GM12878 (cell line): Measurements from ENCODE around the gene NACC1. TPM values are rescaled to one million over a fixed set of nuclear protein-coding genes. Genes with fewer than 3 reads are reported as not detected.
A peak's percentile ranks its signal among the peaks of the same experiment; 100 is the strongest.

Source experiments
- BCL11A ChIP-seq: IDR thresholded peaks from 2 replicates; pipeline ENCODE4 v1.6.1; 2011; ENCODE audit warnings: low read depth, low read length
- BHLHE40 ChIP-seq, 2 experiments: fragments of 450-650 bp in 1 of 2; IDR thresholded peaks; 2 replicates each; pipeline ENCODE4 v1.6.1; 2011 to 2017; ENCODE audit warnings: low read depth in 2 of 2, borderline replicate concordance in 1 of 2, improper control_type of control experiment in 1 of 2, low read length in 1 of 2, mild to moderate bottlenecking in 1 of 2
- BMI1 ChIP-seq: fragments of 450-650 bp; IDR thresholded peaks from 2 replicates; pipeline ENCODE4 v1.6.1; 2016; ENCODE audit warnings: mild to moderate bottlenecking, moderate library complexity, borderline replicate concordance
- CHD1 ChIP-seq: IDR thresholded peaks from 2 replicates; pipeline ENCODE4 v1.6.1; 2012; ENCODE audit warnings: low read depth, low read length, improper control_type of control experiment
- CHD2 ChIP-seq: IDR thresholded peaks from 2 replicates; pipeline ENCODE4 v1.6.1; 2011; ENCODE audit warnings: low read depth, low read length, improper control_type of control experiment, borderline replicate concordance
- CREB1 ChIP-seq: IDR thresholded peaks from 2 replicates; pipeline ENCODE4 v1.6.1; 2012; ENCODE audit warnings: low read depth, mild to moderate bottlenecking, inconsistent platforms
- DPF2 ChIP-seq: fragments of 450-650 bp; IDR thresholded peaks from 2 replicates; pipeline ENCODE4 v1.6.1; 2017; ENCODE audit warnings: mild to moderate bottlenecking
- FOXM1 ChIP-seq: IDR thresholded peaks from 2 replicates; pipeline ENCODE4 v1.6.1; 2012; ENCODE audit warnings: low read depth, mild to moderate bottlenecking, inconsistent platforms, low read length, moderate library complexity
- IRF4 ChIP-seq: IDR thresholded peaks from 2 replicates; pipeline ENCODE4 v1.6.1; 2011; ENCODE audit warnings: low read depth, low read length
- MEF2B ChIP-seq: fragments of 450-650 bp; IDR thresholded peaks from 2 replicates; pipeline ENCODE4 v1.6.1; 2018; ENCODE audit warnings: mild to moderate bottlenecking, moderate library complexity; ENCODE audit not compliant: partially characterized antibody, poor library complexity, severe bottlenecking
- NR2C1 ChIP-seq: fragments of 450-650 bp; IDR thresholded peaks from 2 replicates; pipeline ENCODE4 v1.6.1; 2017; ENCODE audit warnings: antibody characterized with exemption, mild to moderate bottlenecking, moderate library complexity
- RAD51 ChIP-seq: fragments of 450-650 bp; IDR thresholded peaks from 2 replicates; pipeline ENCODE4 v1.6.1; 2016; ENCODE audit warnings: moderate library complexity, mild to moderate bottlenecking, inconsistent platforms
- SPI1 ChIP-seq: IDR thresholded peaks from 2 replicates; pipeline ENCODE4 v1.6.1; 2011; ENCODE audit warnings: low read depth, mild to moderate bottlenecking, low read length, moderate library complexity, borderline replicate concordance; ENCODE audit not compliant: insufficient read depth
- STAT1 ChIP-seq: fragments of 450-650 bp; conservative IDR thresholded peaks from 2 replicates; pipeline ENCODE4 v1.6.1; 2014; ENCODE audit warnings: antibody characterized with exemption, mild to moderate bottlenecking
- TARDBP ChIP-seq: IDR thresholded peaks from 2 replicates; pipeline ENCODE4 v1.6.1; 2016; ENCODE audit warnings: borderline replicate concordance
- TBL1XR1 ChIP-seq: IDR thresholded peaks from 2 replicates; pipeline ENCODE4 v1.6.1; 2012; ENCODE audit warnings: low read depth, low read length, improper control_type of control experiment
- ZNF622 ChIP-seq: fragments of 450-650 bp; IDR thresholded peaks from 2 replicates; pipeline ENCODE4 v1.6.1; 2017; ENCODE audit warnings: mild to moderate bottlenecking, inconsistent platforms
- polyA plus RNA-seq, 11 experiments: library from polyadenylated mRNA; depleted of rRNA in 4 of 11; unstranded in 6 of 11; stranded (reverse) in 5 of 11; fragments of >200 nt; fragmentation: Nextera tagmentation in 4 of 11; fragmentation: Illumina TruSeq in 1 of 11; extraction: Ambion mirVana in 4 of 11; extraction: Trizol in 1 of 11; gene quantifications; 1 replicate in 1 of 11; 2 replicates in 10 of 11; pipeline versions ENCODE4 v1.2.1 to v1.2.3, GENCODE V29; 2011 to 2016; ENCODE audit warnings: inconsistent platforms in 2 of 11, missing spikeins in 2 of 11, low read depth in 1 of 11
- total RNA-seq, 4 experiments: library from RNA; depleted of rRNA in 3 of 4; stranded (reverse); fragments of >200 nt in 3 of 4; fragmentation: Illumina TruSeq in 1 of 4; extraction: Trizol in 1 of 4; gene quantifications; 2 replicates each; pipeline versions ENCODE4 v1.2.1 to v1.2.3, GENCODE V29; 2013 to 2021
- TF ChIP-seq, protein P1 (sequence below): IDR thresholded peaks from 2 replicates; pipeline ENCODE4 v1.6.1; 2011; ENCODE audit warnings: borderline replicate concordance, low read depth, mild to moderate bottlenecking, moderate library complexity, mixed read lengths, low read length; ENCODE audit not compliant: insufficient read depth; ENCODE audit errors: extremely low read length
- TF ChIP-seq, protein P2 (sequence below): fragments of 450-650 bp; IDR thresholded peaks from 2 replicates; pipeline ENCODE4 v1.6.1; 2018; ENCODE audit warnings: mild to moderate bottlenecking, low read depth, moderate library complexity; ENCODE audit not compliant: partially characterized antibody
- TF ChIP-seq, protein P3 (sequence below): IDR thresholded peaks from 2 replicates; pipeline ENCODE4 v1.6.1; 2012; ENCODE audit warnings: low read depth, low read length, improper control_type of control experiment
- TF ChIP-seq, protein P4 (sequence below): fragments of 450-650 bp; conservative IDR thresholded peaks from 2 replicates; pipeline ENCODE4 v1.6.1; 2017; ENCODE audit warnings: mild to moderate bottlenecking, moderate library complexity
- TF ChIP-seq, protein P5 (sequence below): fragments of 450-650 bp; IDR thresholded peaks from 2 replicates; pipeline ENCODE4 v1.6.1; 2017; ENCODE audit warnings: mild to moderate bottlenecking

Gene NACC1
- total and polyA plus RNA-seq, 10 of the 15 experiments (the other 5 are each of a cell fraction or from before 2014, with no cell fraction given), result 0.18 to 120 (median 19.2) TPM

DNA sequence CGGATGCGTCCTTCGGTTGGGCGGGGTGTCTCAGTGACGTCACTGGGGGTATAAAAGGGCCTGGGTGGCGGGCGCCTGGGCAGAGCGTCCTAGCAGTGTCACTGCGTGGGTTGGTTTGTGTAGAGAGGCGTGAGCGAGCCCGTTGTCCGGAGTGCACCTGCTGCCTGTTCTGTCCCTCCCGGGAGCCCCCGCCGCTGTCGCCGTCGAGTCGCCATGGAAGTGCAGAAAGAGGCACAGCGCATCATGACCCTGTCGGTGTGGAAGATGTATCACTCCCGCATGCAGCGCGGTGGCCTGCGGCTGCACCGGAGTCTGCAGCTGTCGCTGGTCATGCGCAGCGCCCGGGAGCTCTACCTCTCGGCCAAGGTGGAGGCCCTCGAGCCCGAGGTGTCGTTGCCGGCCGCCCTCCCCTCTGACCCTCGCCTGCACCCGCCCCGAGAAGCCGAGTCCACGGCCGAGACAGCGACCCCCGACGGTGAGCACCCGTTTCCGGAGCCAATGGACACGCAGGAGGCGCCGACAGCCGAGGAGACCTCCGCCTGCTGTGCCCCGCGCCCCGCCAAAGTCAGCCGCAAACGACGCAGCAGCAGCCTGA is 35.0 kb downstream of the NACC1 start (continued):
- TF ChIP-seq, protein P1, sequence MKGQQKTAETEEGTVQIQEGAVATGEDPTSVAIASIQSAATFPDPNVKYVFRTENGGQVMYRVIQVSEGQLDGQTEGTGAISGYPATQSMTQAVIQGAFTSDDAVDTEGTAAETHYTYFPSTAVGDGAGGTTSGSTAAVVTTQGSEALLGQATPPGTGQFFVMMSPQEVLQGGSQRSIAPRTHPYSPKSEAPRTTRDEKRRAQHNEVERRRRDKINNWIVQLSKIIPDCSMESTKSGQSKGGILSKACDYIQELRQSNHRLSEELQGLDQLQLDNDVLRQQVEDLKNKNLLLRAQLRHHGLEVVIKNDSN, result no peak
- TF ChIP-seq DPF2, result peak; percentile 58; the same call in 1 of the 2 replicates
- peak; percentile 59 to 81 for TF ChIP-seq BHLHE40 (IDR thresholded peaks at IDR 0.05; ENCODE audit: borderline replicate concordance in 1 of 2, low read depth in 2 of 2, low read length in 1 of 2)
- no peak for TF ChIP-seq CHD2
- TF ChIP-seq, protein P2, sequence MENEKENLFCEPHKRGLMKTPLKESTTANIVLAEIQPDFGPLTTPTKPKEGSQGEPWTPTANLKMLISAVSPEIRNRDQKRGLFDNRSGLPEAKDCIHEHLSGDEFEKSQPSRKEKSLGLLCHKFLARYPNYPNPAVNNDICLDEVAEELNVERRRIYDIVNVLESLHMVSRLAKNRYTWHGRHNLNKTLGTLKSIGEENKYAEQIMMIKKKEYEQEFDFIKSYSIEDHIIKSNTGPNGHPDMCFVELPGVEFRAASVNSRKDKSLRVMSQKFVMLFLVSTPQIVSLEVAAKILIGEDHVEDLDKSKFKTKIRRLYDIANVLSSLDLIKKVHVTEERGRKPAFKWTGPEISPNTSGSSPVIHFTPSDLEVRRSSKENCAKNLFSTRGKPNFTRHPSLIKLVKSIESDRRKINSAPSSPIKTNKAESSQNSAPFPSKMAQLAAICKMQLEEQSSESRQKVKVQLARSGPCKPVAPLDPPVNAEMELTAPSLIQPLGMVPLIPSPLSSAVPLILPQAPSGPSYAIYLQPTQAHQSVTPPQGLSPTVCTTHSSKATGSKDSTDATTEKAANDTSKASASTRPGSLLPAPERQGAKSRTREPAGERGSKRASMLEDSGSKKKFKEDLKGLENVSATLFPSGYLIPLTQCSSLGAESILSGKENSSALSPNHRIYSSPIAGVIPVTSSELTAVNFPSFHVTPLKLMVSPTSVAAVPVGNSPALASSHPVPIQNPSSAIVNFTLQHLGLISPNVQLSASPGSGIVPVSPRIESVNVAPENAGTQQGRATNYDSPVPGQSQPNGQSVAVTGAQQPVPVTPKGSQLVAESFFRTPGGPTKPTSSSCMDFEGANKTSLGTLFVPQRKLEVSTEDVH, result no peak
- TF ChIP-seq, protein P3, sequence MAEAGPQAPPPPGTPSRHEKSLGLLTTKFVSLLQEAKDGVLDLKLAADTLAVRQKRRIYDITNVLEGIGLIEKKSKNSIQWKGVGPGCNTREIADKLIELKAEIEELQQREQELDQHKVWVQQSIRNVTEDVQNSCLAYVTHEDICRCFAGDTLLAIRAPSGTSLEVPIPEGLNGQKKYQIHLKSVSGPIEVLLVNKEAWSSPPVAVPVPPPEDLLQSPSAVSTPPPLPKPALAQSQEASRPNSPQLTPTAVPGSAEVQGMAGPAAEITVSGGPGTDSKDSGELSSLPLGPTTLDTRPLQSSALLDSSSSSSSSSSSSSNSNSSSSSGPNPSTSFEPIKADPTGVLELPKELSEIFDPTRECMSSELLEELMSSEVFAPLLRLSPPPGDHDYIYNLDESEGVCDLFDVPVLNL, result no peak
- TF ChIP-seq BCL11A, result no peak
- no peak for TF ChIP-seq FOXM1
- no peak for TF ChIP-seq ZNF622
- no peak for TF ChIP-seq SPI1
- TF ChIP-seq STAT1, result peak; percentile 68; the same call in 1 of the 2 replicates
- TF ChIP-seq, protein P4, sequence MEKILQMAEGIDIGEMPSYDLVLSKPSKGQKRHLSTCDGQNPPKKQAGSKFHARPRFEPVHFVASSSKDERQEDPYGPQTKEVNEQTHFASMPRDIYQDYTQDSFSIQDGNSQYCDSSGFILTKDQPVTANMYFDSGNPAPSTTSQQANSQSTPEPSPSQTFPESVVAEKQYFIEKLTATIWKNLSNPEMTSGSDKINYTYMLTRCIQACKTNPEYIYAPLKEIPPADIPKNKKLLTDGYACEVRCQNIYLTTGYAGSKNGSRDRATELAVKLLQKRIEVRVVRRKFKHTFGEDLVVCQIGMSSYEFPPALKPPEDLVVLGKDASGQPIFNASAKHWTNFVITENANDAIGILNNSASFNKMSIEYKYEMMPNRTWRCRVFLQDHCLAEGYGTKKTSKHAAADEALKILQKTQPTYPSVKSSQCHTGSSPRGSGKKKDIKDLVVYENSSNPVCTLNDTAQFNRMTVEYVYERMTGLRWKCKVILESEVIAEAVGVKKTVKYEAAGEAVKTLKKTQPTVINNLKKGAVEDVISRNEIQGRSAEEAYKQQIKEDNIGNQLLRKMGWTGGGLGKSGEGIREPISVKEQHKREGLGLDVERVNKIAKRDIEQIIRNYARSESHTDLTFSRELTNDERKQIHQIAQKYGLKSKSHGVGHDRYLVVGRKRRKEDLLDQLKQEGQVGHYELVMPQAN, result peak; percentile 80
- TF ChIP-seq RAD51, result no peak
- no peak; the same call in 1 of the 2 replicates for TF ChIP-seq CHD1
- TF ChIP-seq, protein P5, sequence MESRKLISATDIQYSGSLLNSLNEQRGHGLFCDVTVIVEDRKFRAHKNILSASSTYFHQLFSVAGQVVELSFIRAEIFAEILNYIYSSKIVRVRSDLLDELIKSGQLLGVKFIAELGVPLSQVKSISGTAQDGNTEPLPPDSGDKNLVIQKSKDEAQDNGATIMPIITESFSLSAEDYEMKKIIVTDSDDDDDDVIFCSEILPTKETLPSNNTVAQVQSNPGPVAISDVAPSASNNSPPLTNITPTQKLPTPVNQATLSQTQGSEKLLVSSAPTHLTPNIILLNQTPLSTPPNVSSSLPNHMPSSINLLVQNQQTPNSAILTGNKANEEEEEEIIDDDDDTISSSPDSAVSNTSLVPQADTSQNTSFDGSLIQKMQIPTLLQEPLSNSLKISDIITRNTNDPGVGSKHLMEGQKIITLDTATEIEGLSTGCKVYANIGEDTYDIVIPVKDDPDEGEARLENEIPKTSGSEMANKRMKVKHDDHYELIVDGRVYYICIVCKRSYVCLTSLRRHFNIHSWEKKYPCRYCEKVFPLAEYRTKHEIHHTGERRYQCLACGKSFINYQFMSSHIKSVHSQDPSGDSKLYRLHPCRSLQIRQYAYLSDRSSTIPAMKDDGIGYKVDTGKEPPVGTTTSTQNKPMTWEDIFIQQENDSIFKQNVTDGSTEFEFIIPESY, result no peak
- TF ChIP-seq TBL1XR1, result no peak; the same call in 1 of the 2 replicates
- no peak for TF ChIP-seq BMI1
- TF ChIP-seq TARDBP, result peak; percentile 40; the same call in 1 of the 2 replicates
- TF ChIP-seq CREB1, result no peak
- peak; percentile 75 for TF ChIP-seq IRF4
- peak; percentile 13 for TF ChIP-seq MEF2B
- no peak for TF ChIP-seq NR2C1
